Spinal cord (tissue), 10 donors: ENCODE results near the gene PARP4. TPM values are rescaled to one million over a fixed set of nuclear protein-coding genes. Genes with fewer than 3 reads are reported as not detected.
A peak's percentile ranks its signal among the peaks of the same experiment; 100 is the strongest.
"Not testable (repeated sequence)": the region's sequence is repeated elsewhere in the genome, so short reads cannot be mapped to it uniquely, and the experiment has no call there.

ENCODE experiments used
- DNase-seq, 6 donors: peaks; one replicate each; pipeline versions ENCODE4 v3.0.0 to v3.0.0-alpha.2; 2013 to 2015; ENCODE audit warnings: low spot score in 6 of 6, low read depth in 4 of 6
- H3K27ac ChIP-seq: one replicate; pipeline ENCODE4 v1.5.1; 2013; ENCODE audit warnings: low read depth, low read length, control low read depth
- H3K27me3 ChIP-seq: one replicate; pipeline ENCODE4 v1.6.1; 2013; ENCODE audit warnings: low read length; ENCODE audit not compliant: control insufficient read depth, insufficient read depth
- H3K36me3 ChIP-seq: one replicate; pipeline ENCODE4 v1.6.1; 2013; ENCODE audit warnings: low read length; ENCODE audit not compliant: control insufficient read depth, insufficient read depth
- H3K4me1 ChIP-seq: one replicate; pipeline ENCODE4 v1.6.1; 2013; ENCODE audit warnings: low read length; ENCODE audit not compliant: control insufficient read depth, insufficient read depth
- H3K4me3 ChIP-seq: one replicate; pipeline ENCODE4 v1.5.1; 2013; ENCODE audit warnings: low read depth, low read length, control low read depth
- H3K9me3 ChIP-seq: one replicate; pipeline ENCODE4 v1.6.1; 2013; ENCODE audit warnings: low read length; ENCODE audit not compliant: control insufficient read depth, insufficient read depth
- WGBS: methylation state at CpG from one replicate; pipeline ENCODE4 v1.1.5; 2013; ENCODE audit warnings: missing lambda C conversion rate; ENCODE audit not compliant: insufficient coverage; 5-methylcytosine and 5-hydroxymethylcytosine counted together
- long read RNA-seq, 4 donors: transcript quantifications; one replicate each; lab custom pipeline, GENCODE V29; 2026
- polyA plus RNA-seq, 2 donors: library from polyadenylated mRNA; unstranded; fragments of 120-200 nt; gene quantifications; one replicate each; pipeline ENCODE4 v1.2.1, GENCODE V29; 2013; ENCODE audit not compliant: insufficient read length in 2 of 2
- total RNA-seq, 2 donors: library from RNA; depleted of rRNA in 1 of 2; stranded (reverse); fragments of 120-200 nt in 1 of 2; fragments of >200 nt in 1 of 2; gene quantifications; one replicate each; pipeline versions ENCODE4 v1.2.3 to v1.2.4, GENCODE V29; 2013 to 2014
- donor health status: healthy.

The PARP4 gene
- total RNA-seq (10 to 100 TPM; 32.8 to 43.5 TPM), polyA plus RNA-seq (10 to 100 TPM; 19.6 to 22.4 TPM)
- long read RNA-seq, donor 1, full-length matches to known transcripts: 3 of 3 reads
- long read RNA-seq, donor 1, partial matches to known transcripts: 0 of 3 reads
- long read RNA-seq, donor 1, other reads (novel, unspliced or antisense): 0 of 3 reads
- long read RNA-seq, donor 2: 0 reads
- long read RNA-seq, donor 3: 0 reads
- long read RNA-seq, donor 4, partial matches to known transcripts: 25 of 25 reads
- long read RNA-seq, donor 4, other reads (novel, unspliced or antisense): 0 of 25 reads

DNA sequence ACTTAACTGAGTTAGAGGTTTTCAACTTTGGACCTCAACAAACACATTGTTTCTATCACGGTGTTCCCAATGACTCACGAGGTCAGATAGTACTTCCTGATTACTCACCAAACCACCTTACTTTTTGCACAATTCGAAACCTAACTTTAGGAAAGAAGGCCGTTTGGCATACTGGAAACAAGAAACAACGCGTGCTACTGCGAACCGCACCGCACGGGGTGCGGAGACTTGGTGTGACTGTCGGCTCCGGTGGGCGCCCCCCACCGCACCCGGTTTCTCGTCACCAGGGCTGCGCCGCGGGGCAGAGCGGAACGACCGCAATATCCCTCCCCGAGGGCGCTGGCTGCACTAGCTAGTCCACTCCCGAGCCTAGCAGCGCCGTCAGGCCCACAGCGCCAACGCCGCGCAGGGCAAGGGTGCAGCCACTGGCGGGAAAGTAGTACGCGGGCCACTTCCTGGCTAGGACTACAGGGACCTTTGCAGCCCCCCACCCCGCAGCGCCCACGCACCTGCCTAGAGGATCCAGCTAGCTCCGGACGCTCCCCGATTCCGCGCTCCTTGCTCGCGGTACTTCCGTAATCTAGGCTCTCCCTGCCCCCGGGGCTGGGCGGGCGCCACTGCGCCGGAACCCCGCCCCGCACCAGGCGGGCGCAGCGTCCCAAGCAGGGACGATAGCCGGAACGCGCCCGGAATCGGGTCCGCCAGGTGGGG, at the start of gene PARP4:
Gene PARP4, minus strand, starts transcription at position 582 of the 711 bp plus-strand sequence. CDS start 9,002 bp downstream, outside the sequence.
- Histone ChIP-seq H3K4me1 (peaks cover 4% of the 10 kb centered on the region), H3K27me3 (no peaks in the 10 kb centered on the region), H3K27ac (peak within 1 kb of the TSS; percentile 91), H3K9me3 (no peaks in the 10 kb centered on the region), H3K36me3 (peaks cover 1% of the 10 kb centered on the region), H3K4me3 (peak within 1 kb of the TSS; percentile 88)
- peak; percentile 21 to 85 (median 52) for DNase-seq
- 1% methylated on average over 63 of the region's 63 CpGs for WGBS

DNA sequence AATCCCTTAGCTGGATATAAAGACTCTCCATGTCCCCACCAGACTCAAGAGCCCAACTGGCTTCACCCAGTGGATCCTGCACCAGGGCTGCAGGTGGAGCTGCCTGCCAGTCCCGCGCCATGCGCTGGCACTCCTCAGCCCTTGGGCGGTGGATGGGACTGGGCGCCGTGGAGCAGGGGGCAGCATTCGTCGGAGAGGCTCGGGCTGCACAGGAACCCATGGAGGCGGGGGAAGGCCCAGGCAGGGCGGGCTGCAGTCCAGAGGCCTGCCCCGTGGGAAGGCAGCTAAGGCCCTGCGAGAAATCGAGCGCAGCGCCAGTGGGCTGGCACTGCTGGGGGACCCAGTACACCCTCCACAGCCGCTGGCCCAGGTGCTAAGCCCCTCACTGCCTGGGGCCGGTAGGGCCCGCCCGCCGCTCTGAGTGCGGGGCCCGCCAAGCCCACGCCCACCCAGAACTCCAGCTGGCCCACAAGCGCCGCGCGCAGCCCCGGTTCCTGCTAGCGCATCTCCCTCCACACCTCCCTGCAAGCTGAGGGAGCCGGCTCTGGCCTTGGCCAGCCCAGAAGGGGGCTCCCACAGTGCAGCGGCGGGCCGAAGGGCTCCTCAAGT, 48.1 kb upstream of the PARP4 start:
- H3K4me3 ChIP-seq, H3K4me1 ChIP-seq, H3K9me3 ChIP-seq, H3K36me3 ChIP-seq, H3K27me3 ChIP-seq, H3K27ac ChIP-seq, DNase-seq: not testable (repeated sequence)
- 97% methylated on average over 28 of the region's 34 CpGs for WGBS

DNA sequence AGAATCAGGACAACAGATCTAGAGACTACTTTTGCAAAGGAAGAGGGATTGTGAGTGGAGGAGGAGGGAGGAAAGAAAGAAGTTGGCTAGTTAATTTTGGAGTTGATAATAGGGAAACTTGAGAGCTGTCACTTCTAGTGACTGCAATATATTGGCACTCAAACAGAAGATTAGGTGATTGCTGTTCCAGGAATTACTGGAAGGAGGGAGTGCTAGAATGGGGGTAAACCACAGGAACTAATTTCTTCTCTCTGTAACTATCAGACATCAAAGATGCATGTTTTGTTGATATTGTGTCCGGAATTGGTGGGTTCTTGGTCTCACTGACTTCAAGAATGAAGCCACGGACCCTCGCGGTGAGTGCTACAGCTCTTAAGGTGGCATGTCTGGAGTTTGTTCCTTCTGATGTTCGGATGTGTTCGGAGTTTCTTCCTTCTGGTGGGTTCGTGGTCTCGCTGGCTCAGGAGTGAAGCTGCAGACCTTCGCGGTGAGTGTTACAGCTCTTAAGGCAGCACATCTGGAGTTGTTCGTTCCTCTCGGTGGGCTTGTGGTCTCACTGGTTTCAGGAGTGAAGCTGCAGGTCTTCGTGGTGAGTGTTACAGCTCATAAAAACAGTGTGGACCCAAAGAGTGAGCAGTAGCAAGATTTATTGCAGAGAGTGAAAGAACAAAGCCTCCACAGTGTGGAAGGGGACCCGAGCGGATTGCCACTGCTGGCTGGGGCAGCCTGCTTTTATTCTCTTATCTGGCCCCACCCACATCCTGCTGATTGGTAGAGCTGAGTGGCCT, 47.0 kb upstream of the PARP4 start:
- not testable (repeated sequence) for H3K4me1 ChIP-seq, H3K9me3 ChIP-seq, H3K4me3 ChIP-seq, H3K27ac ChIP-seq, H3K27me3 ChIP-seq, H3K36me3 ChIP-seq, DNase-seq
- WGBS: 77% methylated on average over 3 of the region's 15 CpGs

DNA sequence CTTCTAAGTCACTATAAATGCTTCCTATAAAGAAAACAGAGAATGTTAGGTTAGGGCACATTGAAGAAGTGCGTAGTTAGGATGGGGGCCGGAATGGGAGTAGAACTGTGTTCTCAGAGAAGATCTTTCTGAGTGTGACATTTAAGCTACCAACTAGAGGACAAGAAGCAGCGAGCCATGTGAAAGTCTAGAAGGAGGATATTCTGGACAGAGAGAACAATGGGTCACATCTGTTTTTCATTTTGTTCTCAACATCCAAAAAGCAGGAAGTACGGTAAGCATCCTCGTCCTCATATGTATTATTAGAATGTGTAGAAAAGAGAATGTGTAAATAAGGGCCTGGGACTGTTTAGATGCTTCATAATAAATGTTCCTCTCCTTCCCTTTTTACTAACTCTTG, 44.5 kb upstream of the PARP4 start:
- Histone ChIP-seq H3K27ac (no peak overlapping the region), H3K9me3 (no peaks in the 10 kb centered on the region), H3K27me3 (no peaks in the 10 kb centered on the region), H3K4me1 (no peaks in the 10 kb centered on the region), H3K4me3 (no peak overlapping the region), H3K36me3 (no peaks in the 10 kb centered on the region)
- DNase-seq: no peak
- 95% methylated on average over 2 of the region's 5 CpGs for WGBS

DNA sequence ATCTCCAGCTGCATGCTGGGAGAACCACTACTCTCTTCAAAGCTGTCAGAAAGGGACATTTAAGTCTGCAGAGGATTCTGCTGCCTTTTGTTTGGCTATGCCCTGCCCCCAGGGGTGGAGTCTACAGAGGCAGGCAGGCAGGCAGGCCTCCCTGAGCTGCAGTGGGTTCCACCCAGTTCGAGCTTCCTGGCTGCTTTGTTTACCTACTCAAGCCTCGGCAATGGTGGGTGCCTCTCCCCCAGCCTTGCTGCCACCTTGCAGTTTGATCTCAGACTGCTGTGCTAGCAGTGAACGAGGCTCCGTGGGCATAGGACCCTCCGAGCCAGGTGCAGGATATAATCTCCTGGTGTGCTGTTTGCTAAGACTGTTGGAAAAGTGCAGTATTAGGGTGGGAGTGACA, 41.3 kb upstream of the PARP4 start:
- 94% methylated on average over 5 of the region's 5 CpGs for WGBS
- not testable (repeated sequence) for H3K27ac ChIP-seq, H3K36me3 ChIP-seq, H3K4me3 ChIP-seq, H3K27me3 ChIP-seq, H3K4me1 ChIP-seq, DNase-seq, H3K9me3 ChIP-seq

DNA sequence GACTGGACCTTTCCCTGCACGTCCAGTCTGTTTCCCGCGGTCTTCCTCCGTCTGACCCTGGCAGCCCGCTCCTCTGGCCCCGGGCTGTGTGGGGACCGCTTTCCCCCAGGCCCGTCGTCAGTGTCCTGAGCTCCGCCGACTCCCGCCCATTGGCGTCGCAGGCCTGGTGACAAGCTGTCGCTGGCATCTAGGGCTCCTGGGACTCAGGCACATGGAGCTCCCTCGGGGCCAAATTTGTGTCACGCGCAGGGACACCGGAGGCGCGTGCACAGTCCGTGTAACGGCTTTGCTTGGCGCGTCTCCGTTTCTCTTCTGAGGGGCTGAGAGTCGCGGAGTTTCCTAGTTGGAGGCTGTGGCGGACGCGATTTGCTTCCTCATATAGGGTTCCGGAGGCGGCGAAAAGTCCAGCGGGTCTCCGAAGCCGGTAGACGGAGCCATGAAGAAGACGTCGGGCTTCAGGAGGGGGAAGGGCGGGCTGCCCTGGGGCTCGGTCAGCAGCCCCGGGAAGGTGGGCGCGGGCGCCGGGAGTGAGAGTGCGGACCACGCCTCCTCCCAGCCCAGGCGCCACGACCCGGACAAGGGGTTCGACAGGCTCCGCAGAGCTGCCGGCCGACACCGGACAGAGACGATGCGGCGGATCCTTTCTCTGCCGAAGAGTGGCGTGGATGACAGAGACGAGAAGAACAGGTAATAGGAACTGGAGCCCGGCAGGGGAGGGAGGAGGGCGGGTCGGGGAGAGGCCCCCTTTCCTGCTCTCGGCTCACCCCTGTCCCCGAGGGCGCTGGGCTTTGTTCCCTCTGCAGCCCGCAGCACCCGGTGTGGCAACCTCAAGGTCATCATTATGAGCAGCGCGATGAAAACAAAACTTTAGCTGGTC, 29.1 kb upstream of the PARP4 start:
- H3K9me3 ChIP-seq, H3K36me3 ChIP-seq, H3K27ac ChIP-seq: not testable (repeated sequence)
- peak overlapping the region; percentile 27 for H3K4me3 ChIP-seq
- 2% methylated on average over 50 of the region's 73 CpGs for WGBS
- H3K4me1 ChIP-seq: peaks cover 15% of the 10 kb centered on the region
- H3K27me3 ChIP-seq: peaks cover 14% of the 10 kb centered on the region
- DNase-seq: peak in 3 of 6 donors; percentile 2 to 46 (median 45)

DNA sequence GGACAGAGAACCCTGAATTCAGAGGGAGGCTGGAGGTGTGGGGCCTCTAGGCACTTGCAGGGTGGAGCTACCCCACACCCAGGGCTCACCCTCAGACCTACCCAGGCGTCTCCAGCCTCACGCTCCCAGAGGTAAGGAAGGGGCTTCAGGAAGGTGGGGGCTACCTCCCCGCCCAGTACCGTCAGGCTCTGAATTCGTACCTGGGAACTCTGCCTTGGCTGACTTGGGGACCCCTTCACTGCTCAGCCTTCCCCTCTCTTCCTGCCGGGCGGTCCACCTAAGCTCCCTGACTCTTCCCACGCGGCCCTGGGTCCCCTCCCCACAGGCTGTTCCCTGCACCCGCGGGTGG, 28.5 kb upstream of the PARP4 start:
- Histone ChIP-seq H3K9me3 (no peaks in the 10 kb centered on the region), H3K27ac (no peak overlapping the region), H3K4me3 (peak overlapping the region; percentile 27), H3K27me3 (peaks cover 14% of the 10 kb centered on the region), H3K4me1 (peaks cover 15% of the 10 kb centered on the region), H3K36me3 (no peaks in the 10 kb centered on the region)
- no peak for DNase-seq
- WGBS: 38% methylated on average over 9 of the region's 11 CpGs

DNA sequence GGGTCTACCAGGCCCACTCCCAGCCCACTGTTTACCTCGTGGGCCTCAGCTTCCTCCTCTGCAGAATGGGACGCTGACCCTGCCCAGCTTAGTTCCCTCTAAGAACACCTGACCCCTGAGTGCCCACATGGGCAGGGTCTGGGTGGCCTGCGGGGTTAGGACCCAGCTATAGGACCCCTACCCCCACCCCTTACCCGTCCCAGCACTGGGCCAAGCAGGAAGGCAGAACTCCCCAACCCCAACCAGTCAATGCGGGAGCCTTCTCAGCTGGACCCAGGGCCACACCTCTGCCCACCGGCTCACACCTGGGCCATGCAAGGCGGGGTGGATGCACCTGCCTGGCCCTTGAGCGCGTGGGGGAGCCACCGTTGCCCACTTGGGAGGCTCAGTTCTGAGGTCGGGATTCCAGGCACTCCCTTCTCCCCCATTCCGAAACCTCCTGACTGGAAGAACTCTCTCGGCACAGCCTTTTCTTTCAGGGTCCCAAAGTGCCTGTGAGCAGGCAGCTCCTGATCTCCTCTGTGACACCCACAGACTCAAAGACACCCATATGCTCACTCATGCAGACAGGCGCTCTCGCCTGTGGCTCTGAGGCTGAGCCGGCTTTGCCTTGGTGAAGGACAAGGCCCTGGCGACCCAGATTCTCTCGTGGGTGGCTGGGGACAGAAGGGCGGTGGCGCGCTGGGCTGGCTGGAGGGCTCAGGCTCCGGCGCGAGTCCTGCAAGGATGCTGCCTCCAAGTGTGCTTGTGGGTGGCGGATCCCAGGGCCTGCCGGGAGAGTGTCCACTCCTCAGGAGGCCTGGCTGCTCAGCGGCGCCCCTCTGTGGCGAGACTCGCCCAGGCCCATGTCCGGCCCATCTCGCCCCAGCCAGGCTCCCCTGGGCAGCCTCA, 27.9 kb upstream of the PARP4 start:
- peaks cover 15% of the 10 kb centered on the region for H3K4me1 ChIP-seq
- no peak for DNase-seq
- no peaks in the 10 kb centered on the region for H3K9me3 ChIP-seq
- 74% methylated on average over 32 of the region's 32 CpGs for WGBS
- peaks cover 14% of the 10 kb centered on the region for H3K27me3 ChIP-seq
- no peak overlapping the region for H3K4me3 ChIP-seq
- no peaks in the 10 kb centered on the region for H3K36me3 ChIP-seq
- H3K27ac ChIP-seq: no peak overlapping the region
